Osteocyte (in vitro differentiated cells): ENCODE results near the gene BBX. TPM values are rescaled to one million over a fixed set of nuclear protein-coding genes. Genes with fewer than 3 reads are reported as not detected.

Experiments
- DNase-seq: peaks from one replicate; pipeline ENCODE4 v3.0.0; 2021; ENCODE audit warnings: mixed read lengths; ENCODE audit not compliant: unreplicated experiment; ENCODE audit errors: extremely low spot score
- H3K27ac Mint-ChIP-seq: one replicate; pipeline ENCODE4 v1.8.0; 2021; ENCODE audit warnings: mild to moderate bottlenecking, mixed read lengths; ENCODE audit not compliant: unreplicated experiment
- H3K27me3 Mint-ChIP-seq: one replicate; pipeline ENCODE4 v1.8.0; 2021; ENCODE audit warnings: mixed read lengths; ENCODE audit not compliant: unreplicated experiment
- H3K36me3 Mint-ChIP-seq: one replicate; pipeline ENCODE4 v1.8.0; 2021; ENCODE audit warnings: mixed read lengths; ENCODE audit not compliant: unreplicated experiment
- H3K4me1 Mint-ChIP-seq: one replicate; pipeline ENCODE4 v1.8.0; 2021; ENCODE audit warnings: mixed read lengths; ENCODE audit not compliant: unreplicated experiment
- H3K4me3 Mint-ChIP-seq: one replicate; pipeline ENCODE4 v1.8.0; 2021; ENCODE audit warnings: mild to moderate bottlenecking, moderate library complexity, mixed read lengths; ENCODE audit not compliant: unreplicated experiment
- H3K9me3 Mint-ChIP-seq: one replicate; pipeline ENCODE4 v1.8.0; 2021; ENCODE audit warnings: mixed read lengths; ENCODE audit not compliant: unreplicated experiment
- total RNA-seq: library from RNA; stranded (reverse); gene quantifications from 2 replicates; pipeline ENCODE4 v1.2.1, GENCODE V29; 2021
- TF ChIP-seq, protein P1 (sequence below): fragments of 200-600 bp; sonication (generic); IDR thresholded peaks from 2 replicates; pipeline ENCODE4 v1.5.0; 2021; ENCODE audit warnings: antibody characterized with exemption, mild to moderate bottlenecking, moderate library complexity

BBX gene
- total RNA-seq, 1 donor from 2014 or later, result 92.2 TPM

DNA sequence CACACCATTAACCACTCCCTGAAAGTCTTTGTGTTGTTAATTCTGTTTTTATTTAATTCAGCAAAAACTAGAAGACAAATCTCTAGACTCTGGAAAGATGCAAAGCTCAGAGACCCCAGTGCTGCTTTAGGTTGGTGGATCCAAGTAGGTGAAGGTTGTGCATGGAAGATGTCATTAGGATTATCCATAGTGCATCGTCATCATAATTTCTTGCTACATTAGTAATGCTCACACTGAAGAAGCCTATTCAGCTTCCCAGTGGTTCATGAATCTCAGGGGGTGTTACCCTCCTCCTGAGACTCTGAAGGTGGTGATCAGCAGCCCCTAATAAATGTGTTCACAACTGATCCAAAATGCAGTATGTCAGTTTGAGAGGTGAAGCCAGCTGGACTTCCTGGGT is 295.3 kb downstream of the BBX start:
- H3K27ac Mint-ChIP-seq, result no peak overlapping the region
- TF ChIP-seq, protein P1, sequence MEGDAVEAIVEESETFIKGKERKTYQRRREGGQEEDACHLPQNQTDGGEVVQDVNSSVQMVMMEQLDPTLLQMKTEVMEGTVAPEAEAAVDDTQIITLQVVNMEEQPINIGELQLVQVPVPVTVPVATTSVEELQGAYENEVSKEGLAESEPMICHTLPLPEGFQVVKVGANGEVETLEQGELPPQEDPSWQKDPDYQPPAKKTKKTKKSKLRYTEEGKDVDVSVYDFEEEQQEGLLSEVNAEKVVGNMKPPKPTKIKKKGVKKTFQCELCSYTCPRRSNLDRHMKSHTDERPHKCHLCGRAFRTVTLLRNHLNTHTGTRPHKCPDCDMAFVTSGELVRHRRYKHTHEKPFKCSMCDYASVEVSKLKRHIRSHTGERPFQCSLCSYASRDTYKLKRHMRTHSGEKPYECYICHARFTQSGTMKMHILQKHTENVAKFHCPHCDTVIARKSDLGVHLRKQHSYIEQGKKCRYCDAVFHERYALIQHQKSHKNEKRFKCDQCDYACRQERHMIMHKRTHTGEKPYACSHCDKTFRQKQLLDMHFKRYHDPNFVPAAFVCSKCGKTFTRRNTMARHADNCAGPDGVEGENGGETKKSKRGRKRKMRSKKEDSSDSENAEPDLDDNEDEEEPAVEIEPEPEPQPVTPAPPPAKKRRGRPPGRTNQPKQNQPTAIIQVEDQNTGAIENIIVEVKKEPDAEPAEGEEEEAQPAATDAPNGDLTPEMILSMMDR, result no peak
- no peak overlapping the region for H3K4me3 Mint-ChIP-seq
- no peaks in the 10 kb centered on the region for H3K9me3 Mint-ChIP-seq
- H3K36me3 Mint-ChIP-seq, result no peaks in the 10 kb centered on the region
- DNase-seq, result no peak
- H3K4me1 Mint-ChIP-seq, result peaks cover 3% of the 10 kb centered on the region
- peaks cover 6% of the 10 kb centered on the region for H3K27me3 Mint-ChIP-seq

- no peak overlapping the region for H3K27ac Mint-ChIP-seq
- peaks cover 6% of the 10 kb centered on the region for H3K27me3 Mint-ChIP-seq
- DNase-seq, result no peak
- TF ChIP-seq, protein P1, result no peak
- H3K36me3 Mint-ChIP-seq, result no peaks in the 10 kb centered on the region
- no peak overlapping the region for H3K4me3 Mint-ChIP-seq
- H3K9me3 Mint-ChIP-seq, result no peaks in the 10 kb centered on the region
- no peaks in the 10 kb centered on the region for H3K4me1 Mint-ChIP-seq
These were observed 296.9 kb downstream of the BBX start for GRCh38 chr3:107819656-107820055.

GRCh38 chr3:107822308-107822707 is 299.5 kb downstream of the BBX start:
- TF ChIP-seq, protein P1, result no peak
- Mint-ChIP-seq H3K4me3 (no peak overlapping the region), H3K27ac (no peak overlapping the region), H3K27me3 (peaks cover 2% of the 10 kb centered on the region), H3K4me1 (no peaks in the 10 kb centered on the region), H3K9me3 (no peaks in the 10 kb centered on the region), H3K36me3 (no peaks in the 10 kb centered on the region)
- DNase-seq, result no peak

DNA sequence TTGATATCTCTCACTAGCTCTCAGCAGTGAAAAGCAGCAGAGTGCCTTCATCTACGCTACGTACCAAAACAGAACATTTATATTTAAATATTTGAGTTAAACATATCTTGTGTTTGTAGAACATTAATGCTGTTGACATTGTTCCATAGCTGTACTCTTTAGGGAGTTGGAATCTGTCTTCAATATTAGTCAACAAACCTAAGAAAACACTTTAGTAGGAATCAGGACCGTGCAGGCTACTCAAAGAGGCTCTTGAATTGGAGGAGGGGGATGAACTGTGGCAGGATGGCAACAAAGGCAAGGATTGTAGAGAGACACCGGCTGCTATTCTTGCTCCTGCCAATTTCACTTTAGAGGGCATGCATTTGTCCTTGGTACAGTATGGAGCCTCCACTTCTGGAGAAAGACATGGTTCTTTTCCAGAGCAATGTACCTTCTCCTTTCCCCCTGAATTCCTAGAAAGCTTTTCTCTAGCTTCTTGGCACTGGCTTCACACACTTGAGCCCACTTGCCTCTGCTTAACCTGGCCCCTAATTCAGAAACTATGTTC is 302.1 kb downstream of the BBX start:
- no peak for DNase-seq
- Mint-ChIP-seq H3K27me3 (peaks cover 2% of the 10 kb centered on the region), H3K4me3 (no peak overlapping the region), H3K9me3 (no peaks in the 10 kb centered on the region), H3K36me3 (no peaks in the 10 kb centered on the region), H3K27ac (no peak overlapping the region), H3K4me1 (no peaks in the 10 kb centered on the region)
- TF ChIP-seq, protein P1, result no peak

- H3K27ac Mint-ChIP-seq, result no peak overlapping the region
- no peaks in the 10 kb centered on the region for H3K4me1 Mint-ChIP-seq
- H3K9me3 Mint-ChIP-seq, result no peaks in the 10 kb centered on the region
- no peak overlapping the region for H3K4me3 Mint-ChIP-seq
- no peaks in the 10 kb centered on the region for H3K36me3 Mint-ChIP-seq
- TF ChIP-seq, protein P1, result no peak
- no peak for DNase-seq
- peaks cover 2% of the 10 kb centered on the region for H3K27me3 Mint-ChIP-seq
These were observed 302.8 kb downstream of the BBX start for GRCh38 chr3:107825556-107825955.
